ENCODE data around the gene RAP1GAP2.
"Not testable (repeated sequence)": the region's sequence is repeated elsewhere in the genome, so short reads cannot be mapped to it uniquely, and the experiment has no call there.

RAP1GAP2 gene

GRCh38 chr17:2780256-2780655, 16.0 kb upstream of the RAP1GAP2 start:
- Mint-ChIP-seq H3K27me3 (peaks cover 38% of the 10 kb centered on the region), H3K4me1 (ENCODE audit: low read depth) (peaks cover 9% of the 10 kb centered on the region), H3K4me3 (no peak overlapping the region), H3K27ac (no peak overlapping the region), H3K9me3 (no peaks in the 10 kb centered on the region), H3K36me3 (ENCODE audit: low read depth) (no peaks in the 10 kb centered on the region)
- DNase-seq = no peak

GRCh38 chr17:2780931-2781454, 15.2 kb upstream of the RAP1GAP2 start:
- Mint-ChIP-seq H3K27ac (no peak overlapping the region), H3K4me1 (ENCODE audit: low read depth) (peaks cover 6% of the 10 kb centered on the region), H3K36me3 (ENCODE audit: low read depth) (no peaks in the 10 kb centered on the region), H3K27me3 (peaks cover 31% of the 10 kb centered on the region), H3K4me3 (no peak overlapping the region), H3K9me3 (no peaks in the 10 kb centered on the region)
- DNase-seq = no peak

DNA sequence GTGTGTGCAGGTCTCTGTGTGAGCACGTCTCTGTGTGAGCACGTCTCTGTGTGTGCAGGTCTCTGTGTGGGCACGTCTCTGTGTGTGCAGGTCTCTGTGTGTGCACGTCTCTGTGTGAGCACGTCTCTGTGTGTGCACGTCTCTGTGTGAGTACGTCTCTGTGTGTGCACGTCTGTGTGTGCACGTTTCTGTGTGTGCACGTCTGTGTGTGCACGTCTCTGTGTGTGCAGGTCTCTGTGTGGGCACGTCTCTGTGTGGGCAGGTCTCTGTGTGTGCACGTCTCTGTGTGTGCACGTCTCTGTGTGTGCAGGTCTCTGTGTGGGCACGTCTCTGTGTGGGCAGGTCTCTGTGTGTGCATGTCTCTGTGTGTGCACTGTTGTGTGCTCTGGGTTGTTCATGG, 14.6 kb upstream of the RAP1GAP2 start:
- H3K4me3 Mint-ChIP-seq; H3K36me3 Mint-ChIP-seq (ENCODE audit: low read depth); H3K9me3 Mint-ChIP-seq; H3K4me1 Mint-ChIP-seq (ENCODE audit: low read depth); H3K27ac Mint-ChIP-seq; DNase-seq: not testable (repeated sequence)
- peaks cover 28% of the 10 kb centered on the region for H3K27me3 Mint-ChIP-seq

GRCh38 chr17:2782055-2782454, 14.2 kb upstream of the RAP1GAP2 start:
- peaks cover 5% of the 10 kb centered on the region for H3K4me1 Mint-ChIP-seq (ENCODE audit: low read depth)
- DNase-seq = no peak
- H3K9me3 Mint-ChIP-seq = no peaks in the 10 kb centered on the region
- H3K36me3 Mint-ChIP-seq (ENCODE audit: low read depth) = no peaks in the 10 kb centered on the region
- no peak overlapping the region for H3K4me3 Mint-ChIP-seq
- H3K27ac Mint-ChIP-seq = no peak overlapping the region
- H3K27me3 Mint-ChIP-seq = peaks cover 24% of the 10 kb centered on the region

DNA sequence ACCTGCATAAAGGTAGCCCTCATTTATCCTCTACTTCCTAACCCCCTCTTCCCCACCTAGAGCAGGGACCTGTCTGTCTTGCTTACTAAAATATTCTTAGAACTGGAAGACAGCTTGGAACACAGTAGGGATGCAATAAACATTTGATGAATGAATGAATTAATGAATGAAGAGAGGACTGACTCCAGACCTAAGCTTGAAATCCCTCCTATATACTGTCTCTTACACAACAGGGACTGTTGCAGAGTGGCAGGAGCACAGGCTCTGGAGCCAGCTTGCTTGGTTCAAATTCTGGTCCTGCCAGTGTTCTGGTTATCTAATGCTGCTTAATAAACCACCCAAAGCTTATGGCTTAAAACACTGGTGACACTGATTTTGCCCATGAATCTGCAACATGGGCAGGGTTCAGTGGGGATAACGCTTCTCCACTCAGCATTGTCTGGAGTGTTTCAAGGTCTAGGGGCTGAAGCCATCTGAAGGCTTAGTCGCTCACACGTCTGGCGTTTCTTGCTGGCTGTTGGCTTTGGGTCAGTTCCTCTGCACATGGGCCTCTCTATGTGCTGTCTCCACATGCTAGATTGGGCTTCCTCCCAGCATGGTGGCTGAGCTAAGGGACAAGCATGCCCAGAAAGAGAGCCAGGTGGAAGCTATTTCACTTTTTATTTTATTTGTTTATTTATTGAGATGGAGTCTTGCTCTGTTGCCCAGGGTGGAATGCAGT, 12.8 kb upstream of the RAP1GAP2 start:
- no peak overlapping the region for H3K27ac Mint-ChIP-seq
- H3K27me3 Mint-ChIP-seq = peaks cover 11% of the 10 kb centered on the region
- DNase-seq = no peak
- H3K4me3 Mint-ChIP-seq = no peak overlapping the region
- peaks cover 4% of the 10 kb centered on the region for H3K4me1 Mint-ChIP-seq (ENCODE audit: low read depth)
- H3K36me3 Mint-ChIP-seq (ENCODE audit: low read depth) = no peaks in the 10 kb centered on the region
- no peaks in the 10 kb centered on the region for H3K9me3 Mint-ChIP-seq

GRCh38 chr17:2784864-2785263, 11.4 kb upstream of the RAP1GAP2 start:
- no peak for DNase-seq
- Mint-ChIP-seq H3K27me3 (peaks cover 6% of the 10 kb centered on the region), H3K9me3 (no peaks in the 10 kb centered on the region), H3K4me3 (no peak overlapping the region), H3K4me1 (ENCODE audit: low read depth) (peaks cover 4% of the 10 kb centered on the region), H3K27ac (no peak overlapping the region), H3K36me3 (ENCODE audit: low read depth) (no peaks in the 10 kb centered on the region)

GRCh38 chr17:2785376-2785775, 10.9 kb upstream of the RAP1GAP2 start:
- not testable (repeated sequence) for H3K27ac Mint-ChIP-seq; DNase-seq; H3K4me1 Mint-ChIP-seq (ENCODE audit: low read depth); H3K27me3 Mint-ChIP-seq; H3K4me3 Mint-ChIP-seq; H3K9me3 Mint-ChIP-seq; H3K36me3 Mint-ChIP-seq (ENCODE audit: low read depth)

DNA sequence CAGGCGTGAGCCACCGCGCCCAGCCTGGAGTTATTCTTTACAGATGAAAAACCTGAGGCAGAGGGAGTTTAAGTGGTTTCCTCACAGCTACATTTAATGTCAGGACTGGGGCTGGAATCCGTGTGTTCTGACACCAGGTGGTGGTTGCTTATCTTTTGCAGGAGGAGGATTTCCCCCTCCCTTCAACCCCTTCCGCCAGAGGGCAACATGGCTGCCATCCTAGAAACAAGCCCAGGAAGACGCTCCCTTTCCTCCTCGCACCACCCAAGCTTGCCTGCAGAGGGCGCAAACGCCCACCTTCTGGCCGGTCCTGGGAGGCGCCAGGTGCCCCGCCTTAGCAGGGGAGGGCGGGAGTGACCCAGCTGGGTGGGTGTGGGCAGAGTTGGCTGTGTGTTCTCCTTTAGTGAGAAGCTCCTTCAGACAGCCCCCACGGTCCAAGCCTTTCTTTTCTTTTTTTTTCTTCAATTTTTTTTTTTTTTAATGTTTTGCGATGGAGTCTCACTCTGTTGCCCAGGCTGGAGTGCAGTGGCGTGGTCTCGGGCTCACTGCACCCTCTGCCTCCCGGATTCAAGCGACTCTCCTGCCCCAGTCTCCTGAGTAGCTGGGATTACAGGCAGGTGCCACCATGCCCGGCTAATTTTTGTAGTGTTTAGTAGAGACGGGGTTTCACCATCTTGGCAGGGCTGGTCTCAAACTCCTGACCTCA, 9.9 kb upstream of the RAP1GAP2 start:
- Mint-ChIP-seq H3K4me1 (ENCODE audit: low read depth) (peaks cover 7% of the 10 kb centered on the region), H3K36me3 (ENCODE audit: low read depth) (no peaks in the 10 kb centered on the region), H3K9me3 (no peaks in the 10 kb centered on the region), H3K27me3 (peaks cover 16% of the 10 kb centered on the region), H3K4me3 (peak overlapping the region; percentile 8), H3K27ac (no peak overlapping the region)
- DNase-seq = peak; percentile 95

DNA sequence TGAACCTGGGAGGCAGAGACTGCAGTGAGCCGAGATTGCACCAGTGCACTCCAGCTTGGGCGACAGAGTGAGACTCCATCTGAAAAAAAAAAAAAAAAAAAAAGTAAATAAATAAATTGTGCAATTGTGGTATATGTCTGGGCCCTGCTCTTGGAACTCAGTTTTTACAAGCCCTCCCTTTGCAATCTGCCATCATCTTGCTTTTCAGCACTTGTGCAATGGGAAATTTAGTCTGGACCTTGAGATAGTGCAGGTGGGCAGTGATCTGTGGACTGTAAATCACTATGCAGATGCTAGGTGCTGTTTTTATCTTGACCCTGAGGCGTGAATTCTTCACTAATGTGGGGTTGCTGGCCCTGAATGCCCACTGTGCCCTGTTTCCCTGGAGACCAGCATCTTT, 6.5 kb upstream of the RAP1GAP2 start:
- Mint-ChIP-seq H3K36me3 (ENCODE audit: low read depth) (no peaks in the 10 kb centered on the region), H3K4me3 (no peak overlapping the region), H3K27me3 (peaks cover 40% of the 10 kb centered on the region), H3K4me1 (ENCODE audit: low read depth) (peaks cover 38% of the 10 kb centered on the region), H3K9me3 (no peaks in the 10 kb centered on the region), H3K27ac (no peak overlapping the region)
- no peak for DNase-seq

DNA sequence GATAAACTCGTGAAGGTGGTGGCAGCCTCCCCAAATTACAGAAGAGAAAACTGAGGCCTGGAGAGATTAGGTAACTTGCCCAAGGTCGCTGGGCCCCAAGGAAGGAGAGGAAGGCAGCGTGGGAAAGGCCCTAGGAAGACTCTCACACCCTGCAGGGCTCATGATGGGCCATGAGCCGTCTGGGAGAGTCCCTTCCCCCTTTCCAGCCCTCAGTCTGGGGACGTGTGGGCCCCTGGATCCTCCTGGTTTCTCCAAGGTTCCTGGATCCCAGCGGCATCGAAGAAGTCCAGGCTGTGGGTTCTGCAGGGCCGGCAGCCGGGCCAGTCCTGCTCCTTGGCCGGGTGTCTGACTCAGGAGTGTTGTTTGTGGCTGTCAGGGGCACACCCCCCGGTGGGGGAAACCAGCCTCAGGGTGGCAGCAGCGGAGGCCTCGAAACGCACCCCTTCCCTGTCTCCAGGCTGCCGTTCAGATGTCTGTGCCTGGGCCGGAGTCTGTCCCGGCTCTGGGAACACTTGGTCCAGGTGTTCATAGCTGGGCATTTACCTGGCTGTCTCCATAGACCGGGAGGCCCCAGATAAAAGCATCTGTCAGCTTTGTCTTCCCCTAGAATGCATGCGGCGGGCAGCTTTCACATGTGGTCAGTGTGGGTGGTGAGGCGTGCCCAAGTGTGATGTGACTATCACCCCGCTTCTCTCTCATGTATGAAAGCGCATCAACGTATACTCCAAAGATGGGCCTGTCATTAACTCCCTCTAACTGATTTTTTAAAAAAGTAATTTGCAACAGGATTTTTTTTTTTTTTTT, 3.7 kb upstream of the RAP1GAP2 start:
- no peak overlapping the region for H3K27ac Mint-ChIP-seq
- H3K4me1 Mint-ChIP-seq (ENCODE audit: low read depth) = peaks cover 60% of the 10 kb centered on the region
- peaks cover 65% of the 10 kb centered on the region for H3K27me3 Mint-ChIP-seq
- no peaks in the 10 kb centered on the region for H3K36me3 Mint-ChIP-seq (ENCODE audit: low read depth)
- no peak overlapping the region for H3K4me3 Mint-ChIP-seq
- H3K9me3 Mint-ChIP-seq = no peaks in the 10 kb centered on the region
- peak; percentile 82 for DNase-seq

DNA sequence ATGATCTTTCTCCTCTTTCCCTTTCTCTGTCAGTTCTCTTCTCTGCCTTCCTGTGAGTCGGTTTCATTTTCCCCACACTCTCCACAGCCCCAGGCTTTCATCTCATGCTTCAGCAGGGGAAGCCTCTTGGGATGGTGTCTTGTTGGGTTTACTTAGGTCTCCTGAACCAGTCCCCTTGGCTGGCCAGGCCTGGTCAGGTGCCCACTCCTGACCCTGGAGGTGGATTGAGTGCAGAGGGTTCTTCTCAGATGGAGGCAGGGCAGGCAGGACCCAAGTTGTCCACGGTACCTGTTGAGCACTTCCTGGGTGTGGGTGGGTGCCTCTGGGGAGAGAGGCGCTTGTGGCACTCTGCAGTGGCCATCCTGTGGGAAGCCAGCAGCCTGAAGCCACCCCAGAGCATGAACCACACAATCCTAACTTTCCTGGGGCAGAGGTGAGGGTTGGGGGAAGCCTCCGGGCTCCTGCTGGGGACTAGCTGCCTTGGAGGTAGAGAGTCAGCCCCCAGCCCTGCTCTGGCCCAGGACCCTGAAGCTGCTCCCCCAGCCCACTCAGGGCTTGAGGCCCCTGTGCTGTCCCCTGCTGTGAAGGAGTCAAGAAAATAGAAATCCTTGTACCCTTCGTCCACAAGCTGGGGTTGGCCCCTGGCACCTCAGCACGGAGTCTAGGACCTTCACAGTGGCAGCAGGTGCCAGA, 2.0 kb upstream of the RAP1GAP2 start:
- peaks cover 79% of the 10 kb centered on the region for H3K27me3 Mint-ChIP-seq
- DNase-seq = no peak
- peaks cover 69% of the 10 kb centered on the region for H3K4me1 Mint-ChIP-seq (ENCODE audit: low read depth)
- H3K36me3 Mint-ChIP-seq (ENCODE audit: low read depth) = no peaks in the 10 kb centered on the region
- H3K27ac Mint-ChIP-seq = no peak overlapping the region
- peak overlapping the region; percentile 48 for H3K4me3 Mint-ChIP-seq
- no peaks in the 10 kb centered on the region for H3K9me3 Mint-ChIP-seq

DNA sequence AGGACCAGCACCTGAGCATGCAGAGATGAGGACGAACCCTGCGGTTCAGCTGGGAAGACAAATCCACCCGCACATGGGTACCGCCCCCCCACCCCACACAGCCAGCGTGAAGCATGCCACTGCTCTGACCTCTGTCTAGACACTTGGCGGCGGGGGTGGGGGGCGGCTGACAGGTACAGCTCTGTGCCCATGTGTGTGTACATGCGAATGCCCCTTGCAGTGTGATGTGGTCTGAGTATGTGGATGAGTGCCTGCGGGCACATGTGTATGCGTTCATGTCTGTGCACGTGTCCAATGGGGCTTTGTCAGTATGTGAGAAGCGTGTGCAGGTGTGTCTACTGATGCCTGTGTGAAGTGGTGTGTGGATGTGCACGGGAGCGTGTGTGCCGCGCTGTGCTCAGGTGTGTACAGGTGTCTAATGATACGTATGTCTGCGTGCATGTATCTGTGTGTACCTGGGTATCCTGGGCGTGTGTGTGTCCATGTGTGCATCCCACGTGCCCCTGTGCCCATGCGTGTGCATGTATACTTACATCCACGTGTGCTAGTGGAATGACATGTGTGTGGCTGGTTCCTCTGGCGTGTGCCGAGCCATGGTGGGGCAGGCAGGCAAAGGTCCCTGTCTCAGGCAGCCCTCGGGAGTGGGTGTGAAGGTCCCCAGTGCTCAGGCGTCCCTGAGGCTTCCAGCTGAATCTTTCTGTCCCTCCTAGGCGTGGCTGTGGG, 636 bp upstream of the RAP1GAP2 start:
- Mint-ChIP-seq H3K36me3 (ENCODE audit: low read depth) (peaks cover 3% of the 10 kb centered on the region), H3K4me3 (peak overlapping the region; percentile 68), H3K9me3 (no peaks in the 10 kb centered on the region), H3K27me3 (peaks cover 77% of the 10 kb centered on the region), H3K27ac (no peak overlapping the region), H3K4me1 (ENCODE audit: low read depth) (peaks cover 69% of the 10 kb centered on the region)
- DNase-seq = no peak

- Mint-ChIP-seq H3K4me3 (peak overlapping the region; percentile 68), H3K36me3 (ENCODE audit: low read depth) (peaks cover 3% of the 10 kb centered on the region), H3K27me3 (peaks cover 61% of the 10 kb centered on the region), H3K4me1 (ENCODE audit: low read depth) (peaks cover 58% of the 10 kb centered on the region), H3K9me3 (no peaks in the 10 kb centered on the region), H3K27ac (no peak overlapping the region)
- no peak for DNase-seq
Measured at GRCh38 chr17:2797226-2797625, 988 bp downstream of the RAP1GAP2 start.

DNA sequence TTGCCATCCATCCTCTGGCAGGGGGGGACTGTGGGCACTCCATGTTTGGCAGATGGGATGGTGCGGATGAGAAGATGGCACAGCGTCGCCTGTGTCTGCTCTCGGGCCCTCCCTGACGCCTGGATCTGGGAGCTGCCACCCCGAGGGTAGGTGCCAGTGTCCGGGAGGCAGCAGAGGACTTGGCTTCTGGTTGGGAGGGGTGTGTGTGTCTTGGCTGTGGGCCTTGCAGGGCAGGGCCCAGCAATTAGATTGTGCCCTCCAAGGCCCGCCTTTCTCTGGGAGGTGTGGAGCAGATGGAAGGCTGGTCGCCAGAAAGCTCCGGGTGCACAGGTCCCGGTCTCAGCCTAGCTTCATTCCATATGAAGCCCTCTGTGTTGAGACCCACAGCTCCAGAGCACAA, 1.4 kb downstream of the RAP1GAP2 start:
- peaks cover 58% of the 10 kb centered on the region for H3K27me3 Mint-ChIP-seq
- H3K4me1 Mint-ChIP-seq (ENCODE audit: low read depth) = peaks cover 54% of the 10 kb centered on the region
- peaks cover 3% of the 10 kb centered on the region for H3K36me3 Mint-ChIP-seq (ENCODE audit: low read depth)
- H3K4me3 Mint-ChIP-seq = no peak overlapping the region
- no peaks in the 10 kb centered on the region for H3K9me3 Mint-ChIP-seq
- no peak overlapping the region for H3K27ac Mint-ChIP-seq
- DNase-seq = no peak

Data from activated T-cell treated with anti-CD3 and anti-CD28 coated beads, Interleukin-2, amount 50 U/mL, for 24 hours (primary cell).